Naive B cell (primary cell): Measurements from ENCODE around the gene APOL3. TPM values are rescaled to one million over a fixed set of nuclear protein-coding genes. Genes with fewer than 3 reads are reported as not detected.
"Not testable (repeated sequence)": the region's sequence is repeated elsewhere in the genome, so short reads cannot be mapped to it uniquely, and the experiment has no call there.

Source experiments
- ATAC-seq, 2 donors: fragments of 150-1000 bp; cut with Tn5 transposase; 2 replicates each; pipeline ENCODE4 v1.10.0; 2021; ENCODE audit warnings: low read depth in 2 of 2, mild to moderate bottlenecking in 2 of 2, moderate library complexity in 2 of 2
- DNase-seq: peaks from one replicate; pipeline ENCODE4 v3.0.0; 2022
- H3K27ac Mint-ChIP-seq, 6 donors: one replicate each; pipeline ENCODE4 v1.8.0; 2020 to 2022; ENCODE audit warnings: mild to moderate bottlenecking in 6 of 6, mixed read lengths in 6 of 6, moderate library complexity in 5 of 6, inconsistent platforms in 2 of 6
- H3K27me3 Mint-ChIP-seq, 3 donors: one replicate each; pipeline ENCODE4 v1.8.0; 2021 to 2022; ENCODE audit warnings: mixed read lengths in 3 of 3, mild to moderate bottlenecking in 1 of 3
- H3K36me3 Mint-ChIP-seq, 2 donors: one replicate each; pipeline ENCODE4 v1.8.0; 2020 to 2022; ENCODE audit warnings: mixed read lengths in 2 of 2, inconsistent platforms in 1 of 2, mild to moderate bottlenecking in 1 of 2
- H3K4me1 Mint-ChIP-seq, 3 donors: one replicate each; pipeline ENCODE4 v1.8.0; 2020 to 2022; ENCODE audit warnings: mixed read lengths in 3 of 3, inconsistent platforms in 1 of 3, mild to moderate bottlenecking in 1 of 3, moderate library complexity in 1 of 3
- H3K4me3 Mint-ChIP-seq, 8 donors: one replicate each; pipeline ENCODE4 v1.8.0; 2020 to 2022; ENCODE audit warnings: mild to moderate bottlenecking in 8 of 8, mixed read lengths in 8 of 8, moderate library complexity in 8 of 8, inconsistent platforms in 2 of 8
- H3K9me3 Mint-ChIP-seq, 7 donors: one replicate each; pipeline ENCODE4 v1.8.0; 2020 to 2022; ENCODE audit warnings: mixed read lengths in 7 of 7, mild to moderate bottlenecking in 5 of 7, inconsistent platforms in 2 of 7, moderate library complexity in 1 of 7
- polyA plus RNA-seq, 6 donors: library from polyadenylated mRNA; unstranded; fragments of 300-500 nt; fragmentation: Illumina TruSeq; gene quantifications; one replicate each; pipeline ENCODE4 v1.2.3, GENCODE V29; 2021; ENCODE audit warnings: low read depth in 6 of 6

Gene APOL3
- polyA plus RNA-seq, 6 donors from 2014 or later: 15.5 to 41.3 (median 31.7) TPM

GRCh38 chr22:36134182-36134581, 26.4 kb downstream of the APOL3 start:
- Mint-ChIP-seq H3K4me3 (no peak overlapping the region), H3K4me1 (no peaks in the 10 kb centered on the region), H3K9me3 (no peaks in the 10 kb centered on the region), H3K27ac (no peak overlapping the region), H3K27me3 (peaks cover 14 to 23% (median 19%) of the 10 kb centered on the region in 3 donors), H3K36me3 (no peaks in the 10 kb centered on the region)
- DNase-seq (no peak), ATAC-seq (no peak)

GRCh38 chr22:36131907-36132306, 28.6 kb downstream of the APOL3 start:
- ATAC-seq (no peak), DNase-seq (no peak)
- H3K9me3 Mint-ChIP-seq: no peaks in the 10 kb centered on the region
- no peak overlapping the region for H3K27ac Mint-ChIP-seq
- H3K4me1 Mint-ChIP-seq: peaks cover 0 to 3% (median 0%) of the 10 kb centered on the region in 3 donors
- peaks cover 21 to 36% (median 35%) of the 10 kb centered on the region in 3 donors for H3K27me3 Mint-ChIP-seq
- H3K4me3 Mint-ChIP-seq: no peak overlapping the region
- no peaks in the 10 kb centered on the region for H3K36me3 Mint-ChIP-seq

- Mint-ChIP-seq H3K27ac (no peak overlapping the region), H3K27me3 (peaks cover 21 to 42% (median 40%) of the 10 kb centered on the region in 3 donors), H3K4me3 (no peak overlapping the region), H3K9me3 (no peaks in the 10 kb centered on the region), H3K4me1 (peaks cover 0 to 3% (median 0%) of the 10 kb centered on the region in 3 donors), H3K36me3 (no peaks in the 10 kb centered on the region)
- DNase-seq (no peak), ATAC-seq (no peak)
Observed at GRCh38 chr22:36129486-36130388, 30.8 kb downstream of the APOL3 start.

- H3K27ac Mint-ChIP-seq: no peak overlapping the region
- peaks cover 21 to 42% (median 40%) of the 10 kb centered on the region in 3 donors for H3K27me3 Mint-ChIP-seq
- H3K4me1 Mint-ChIP-seq: peaks cover 0 to 10% (median 3%) of the 10 kb centered on the region in 3 donors
- ATAC-seq (no peak), DNase-seq (no peak)
- no peaks in the 10 kb centered on the region for H3K9me3 Mint-ChIP-seq
- no peak overlapping the region for H3K4me3 Mint-ChIP-seq
- no peaks in the 10 kb centered on the region for H3K36me3 Mint-ChIP-seq
Observed at GRCh38 chr22:36129071-36129470, 31.5 kb downstream of the APOL3 start.

GRCh38 chr22:36125994-36126531, 34.5 kb downstream of the APOL3 start:
- H3K27ac Mint-ChIP-seq: peak overlapping the region in 1 of 6 donors; percentile 64
- H3K4me3 Mint-ChIP-seq: no peak overlapping the region
- no peak for DNase-seq
- peaks cover 8 to 21% (median 12%) of the 10 kb centered on the region in 3 donors for H3K4me1 Mint-ChIP-seq
- H3K9me3 Mint-ChIP-seq: no peaks in the 10 kb centered on the region
- H3K27me3 Mint-ChIP-seq: peaks cover 25 to 38% (median 36%) of the 10 kb centered on the region in 3 donors
- no peak for ATAC-seq
- H3K36me3 Mint-ChIP-seq: no peaks in the 10 kb centered on the region

- Mint-ChIP-seq H3K9me3 (no peaks in the 10 kb centered on the region), H3K27ac (no peak overlapping the region), H3K36me3 (no peaks in the 10 kb centered on the region), H3K4me1 (peaks cover 8 to 21% (median 12%) of the 10 kb centered on the region in 3 donors), H3K27me3 (peaks cover 20 to 32% (median 32%) of the 10 kb centered on the region in 3 donors), H3K4me3 (no peak overlapping the region)
- ATAC-seq (no peak), DNase-seq (no peak)
Observed at GRCh38 chr22:36125434-36125833, 35.1 kb downstream of the APOL3 start.

- DNase-seq: no peak
- peaks cover 8 to 21% (median 12%) of the 10 kb centered on the region in 3 donors for H3K4me1 Mint-ChIP-seq
- H3K4me3 Mint-ChIP-seq: peak overlapping the region in 2 of 8 donors; percentile 59 to 66
- no peaks in the 10 kb centered on the region for H3K9me3 Mint-ChIP-seq
- no peak for ATAC-seq
- H3K27ac Mint-ChIP-seq: peak overlapping the region in 2 of 6 donors; percentile 21 to 53
- peaks cover 15 to 26% (median 24%) of the 10 kb centered on the region in 3 donors for H3K27me3 Mint-ChIP-seq
- H3K36me3 Mint-ChIP-seq: no peaks in the 10 kb centered on the region
Observed at GRCh38 chr22:36124666-36125065, 35.9 kb downstream of the APOL3 start.

- H3K9me3 Mint-ChIP-seq: no peaks in the 10 kb centered on the region
- peaks cover 8 to 21% (median 12%) of the 10 kb centered on the region in 3 donors for H3K4me1 Mint-ChIP-seq
- H3K27me3 Mint-ChIP-seq: peaks cover 12 to 20% (median 17%) of the 10 kb centered on the region in 3 donors
- no peaks in the 10 kb centered on the region for H3K36me3 Mint-ChIP-seq
- DNase-seq (peak; percentile 82), ATAC-seq (peak; percentile 96 to 98)
- H3K4me3 Mint-ChIP-seq: peak overlapping the region; percentile 66 to 93 (median 80)
- H3K27ac Mint-ChIP-seq: peak overlapping the region; percentile 8 to 93 (median 58)
Observed at GRCh38 chr22:36123673-36124630, 36.6 kb downstream of the APOL3 start.

GRCh38 chr22:36120621-36121351, 39.8 kb downstream of the APOL3 start:
- H3K4me3 Mint-ChIP-seq, H3K36me3 Mint-ChIP-seq, H3K9me3 Mint-ChIP-seq, ATAC-seq, H3K27me3 Mint-ChIP-seq, DNase-seq: not testable (repeated sequence)
- Mint-ChIP-seq H3K4me1 (peaks cover 8 to 18% (median 12%) of the 10 kb centered on the region in 3 donors), H3K27ac (peak overlapping the region in 1 of 6 donors; percentile 52)

GRCh38 chr22:36117053-36117554, 43.5 kb downstream of the APOL3 start:
- DNase-seq (no peak), ATAC-seq (no peak)
- peaks cover 8 to 15% (median 8%) of the 10 kb centered on the region in 3 donors for H3K27me3 Mint-ChIP-seq

GRCh38 chr22:36116127-36116526, 44.4 kb downstream of the APOL3 start:
- H3K36me3 Mint-ChIP-seq: no peaks in the 10 kb centered on the region
- H3K4me3 Mint-ChIP-seq: no peak overlapping the region
- no peaks in the 10 kb centered on the region for H3K9me3 Mint-ChIP-seq
- no peaks in the 10 kb centered on the region for H3K4me1 Mint-ChIP-seq
- H3K27me3 Mint-ChIP-seq: peaks cover 8 to 19% (median 12%) of the 10 kb centered on the region in 3 donors
- H3K27ac Mint-ChIP-seq: no peak overlapping the region
- DNase-seq (no peak), ATAC-seq (no peak)

More at GRCh38 chr22:36117053-36117554, 43.5 kb downstream of the APOL3 start:
- Mint-ChIP-seq H3K4me3 (no peak overlapping the region), H3K36me3 (no peaks in the 10 kb centered on the region), H3K9me3 (no peaks in the 10 kb centered on the region), H3K27ac (peak overlapping the region in 1 of 6 donors; percentile 39), H3K4me1 (no peaks in the 10 kb centered on the region)

GRCh38 chr22:36113121-36113520, 47.4 kb downstream of the APOL3 start:
- Mint-ChIP-seq H3K4me3 (no peak overlapping the region), H3K9me3 (no peaks in the 10 kb centered on the region), H3K4me1 (no peaks in the 10 kb centered on the region), H3K36me3 (no peaks in the 10 kb centered on the region), H3K27me3 (peaks cover 12 to 31% (median 17%) of the 10 kb centered on the region in 3 donors), H3K27ac (no peak overlapping the region)
- ATAC-seq: no peak
- DNase-seq: no peak
